ENCODE data around the gene RNF213.

RNF213 gene

DNA sequence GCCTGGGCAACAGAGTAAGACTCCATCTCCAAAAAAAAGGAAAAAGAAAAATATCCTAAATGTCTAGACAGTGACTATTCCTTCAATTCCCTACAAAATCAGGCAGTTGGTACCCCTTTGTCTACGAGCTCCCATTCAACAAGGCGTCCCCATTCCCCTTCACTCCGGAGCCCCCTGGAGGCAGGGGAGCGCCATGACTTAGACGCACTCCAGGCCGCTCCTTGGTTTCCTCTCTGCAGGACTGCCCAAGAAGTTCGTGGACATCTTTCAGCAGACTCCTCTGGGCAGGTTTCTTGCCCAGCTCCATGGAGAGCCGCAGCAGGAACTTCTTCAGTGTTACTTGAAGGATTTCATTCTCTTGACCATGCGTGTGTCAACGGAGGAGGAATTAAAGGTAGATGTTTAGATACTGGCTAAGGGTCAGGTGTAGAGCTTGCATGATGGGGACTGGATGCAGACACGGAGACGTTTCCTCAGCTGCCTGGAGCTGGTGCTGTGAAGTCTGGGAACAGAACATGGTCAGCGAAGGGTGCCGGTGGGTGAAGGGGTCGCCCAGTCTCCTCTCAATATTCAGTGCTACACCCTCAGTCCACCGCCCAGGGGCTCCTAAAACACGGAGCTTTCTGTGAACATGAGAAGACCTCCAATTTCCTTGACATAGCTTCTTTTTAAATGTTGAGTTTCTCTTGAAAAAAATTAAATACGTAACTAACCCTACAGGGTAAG is 101.0 kb downstream of the RNF213 start:
- H2BK5ac ChIP-seq (ENCODE audit: low read depth, low read length, poor library complexity), result no peak overlapping the region
- H3K4me2 ChIP-seq (ENCODE audit: low read length), result no peak overlapping the region
- no peak overlapping the region for H2BK120ac ChIP-seq (ENCODE audit: insufficient read depth, low read length, poor library complexity)
- no peak overlapping the region for H4K91ac ChIP-seq (ENCODE audit: low read depth, low read length)
- H3K18ac ChIP-seq (ENCODE audit: low read length), result no peak overlapping the region
- H3K14ac ChIP-seq (ENCODE audit: low read length), result no peak overlapping the region
- no peak overlapping the region for H3K27ac ChIP-seq (ENCODE audit: low read depth, low read length)
- H2BK12ac ChIP-seq (ENCODE audit: low read length), result no peak overlapping the region
- no peak overlapping the region for H3K23ac ChIP-seq (ENCODE audit: low read length)
- H3K9me3 ChIP-seq (ENCODE audit: insufficient read depth, low read depth, low read length), result no peaks in the 10 kb centered on the region
- H3K4ac ChIP-seq (ENCODE audit: low read depth, low read length), result no peak overlapping the region
- H3K36me3 ChIP-seq (ENCODE audit: control insufficient read depth in 1 of 2, insufficient read depth in 2 of 2, low read length in 2 of 2), result peaks cover 57 to 60% of the 10 kb centered on the region in 2 experiments
- H3K79me2 ChIP-seq (ENCODE audit: control insufficient read depth, insufficient read depth, low read length, poor library complexity), result no peaks in the 10 kb centered on the region
- DNase-seq, result peak in 1 of 2 donors; percentile 36
- H4K8ac ChIP-seq (ENCODE audit: low read depth, low read length), result no peak overlapping the region
- H3K4me1 ChIP-seq (ENCODE audit: control insufficient read depth in 1 of 2, insufficient read depth in 2 of 2, low read length in 2 of 2), result no peaks in the 10 kb centered on the region
- no peaks in the 10 kb centered on the region for H3K79me1 ChIP-seq (ENCODE audit: low read length)
- H4K12ac ChIP-seq (ENCODE audit: low read depth, low read length), result no peak overlapping the region
- no peaks in the 10 kb centered on the region for H3K27me3 ChIP-seq (ENCODE audit: insufficient read depth, low read length)
- no CpG with 5 or more reads among the region's 18 CpGs for WGBS (ENCODE audit: extremely low coverage, insufficient coverage, insufficient read length)
- H2AK5ac ChIP-seq (ENCODE audit: low read length), result no peak overlapping the region
- no peak overlapping the region for H3K9ac ChIP-seq (ENCODE audit: low read length)
- H2AFZ ChIP-seq (ENCODE audit: insufficient read depth, low read length, poor library complexity), result no peak overlapping the region
- no peak overlapping the region for H3K4me3 ChIP-seq (ENCODE audit: low read depth, low read length)

DNA sequence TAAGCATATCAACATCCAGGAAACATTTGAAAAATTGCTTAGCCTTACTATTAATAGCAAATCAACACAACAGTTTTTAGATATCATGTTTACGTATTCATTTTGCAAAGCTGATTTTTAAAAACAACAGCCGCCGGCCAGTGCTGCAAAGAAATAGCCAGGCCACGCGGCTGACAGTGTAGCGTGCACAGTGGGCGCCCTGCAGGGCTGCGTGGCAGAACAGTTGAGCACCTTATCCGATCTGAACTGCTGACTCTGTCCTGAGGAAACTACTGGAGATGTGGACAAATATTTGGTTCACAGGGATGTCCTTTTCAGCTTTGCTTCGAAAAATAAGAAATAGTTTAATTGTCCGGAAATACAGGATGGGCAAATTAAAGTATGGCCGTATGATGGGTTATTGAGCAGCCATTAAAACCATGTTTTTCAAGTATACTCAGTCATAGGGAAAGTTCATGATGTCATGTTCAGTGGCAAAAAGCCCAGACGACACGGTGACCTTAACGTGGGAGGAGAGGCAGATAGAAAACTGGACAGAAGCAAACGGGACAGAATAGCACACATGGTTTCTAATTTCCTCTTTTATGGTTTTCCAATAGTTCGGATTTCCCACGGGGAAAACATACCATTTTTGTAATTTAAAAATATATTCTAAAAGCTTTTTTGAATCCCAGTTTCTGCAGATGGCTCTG is 101.9 kb downstream of the RNF213 start:
- Histone ChIP-seq H3K27ac (ENCODE audit: low read depth, low read length) (no peak overlapping the region), H3K9ac (ENCODE audit: low read length) (no peak overlapping the region), H3K79me1 (ENCODE audit: low read length) (no peaks in the 10 kb centered on the region), H2BK5ac (ENCODE audit: low read depth, low read length, poor library complexity) (no peak overlapping the region), H3K14ac (ENCODE audit: low read length) (no peak overlapping the region), H3K4me3 (ENCODE audit: low read depth, low read length) (no peak overlapping the region), H4K8ac (ENCODE audit: low read depth, low read length) (no peak overlapping the region), H2AFZ (ENCODE audit: insufficient read depth, low read length, poor library complexity) (no peak overlapping the region), H3K4me2 (ENCODE audit: low read length) (no peak overlapping the region), H4K12ac (ENCODE audit: low read depth, low read length) (no peak overlapping the region), H2AK5ac (ENCODE audit: low read length) (no peak overlapping the region), H3K18ac (ENCODE audit: low read length) (no peak overlapping the region), H3K36me3 (ENCODE audit: control insufficient read depth in 1 of 2, insufficient read depth in 2 of 2, low read length in 2 of 2) (peaks cover 59 to 62% of the 10 kb centered on the region in 2 experiments), H3K23ac (ENCODE audit: low read length) (no peak overlapping the region), H3K9me3 (ENCODE audit: insufficient read depth, low read depth, low read length) (peaks cover under 1% of the 10 kb centered on the region), H3K4me1 (ENCODE audit: control insufficient read depth in 1 of 2, insufficient read depth in 2 of 2, low read length in 2 of 2) (no peaks in the 10 kb centered on the region), H3K27me3 (ENCODE audit: insufficient read depth, low read length) (no peaks in the 10 kb centered on the region), H2BK120ac (ENCODE audit: insufficient read depth, low read length, poor library complexity) (no peak overlapping the region), H2BK12ac (ENCODE audit: low read length) (no peak overlapping the region), H3K79me2 (ENCODE audit: control insufficient read depth, insufficient read depth, low read length, poor library complexity) (no peaks in the 10 kb centered on the region), H4K91ac (ENCODE audit: low read depth, low read length) (no peak overlapping the region), H3K4ac (ENCODE audit: low read depth, low read length) (no peak overlapping the region)
- DNase-seq, result no peak
- WGBS (ENCODE audit: extremely low coverage, insufficient coverage, insufficient read length), result no CpG with 5 or more reads among the region's 18 CpGs

DNA sequence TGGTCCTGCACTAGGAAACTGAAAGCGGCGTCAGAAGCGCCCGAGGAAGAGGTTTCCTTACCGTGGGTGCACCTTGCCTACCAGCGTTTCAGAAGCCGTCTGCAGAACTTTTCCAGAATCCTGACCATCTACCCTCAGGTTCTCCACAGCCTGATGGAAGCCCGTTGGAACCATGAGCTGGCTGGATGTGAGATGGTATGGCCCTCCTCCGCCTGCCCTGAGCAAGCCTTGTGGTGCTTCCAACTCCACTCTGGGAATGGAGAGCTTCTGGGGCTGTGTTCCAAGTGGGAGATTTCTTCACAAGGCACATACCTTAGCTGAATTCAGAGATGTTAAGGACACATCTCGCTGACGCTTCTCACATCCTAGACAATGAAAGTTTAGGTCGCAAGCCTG is 102.5 kb downstream of the RNF213 start:
- Histone ChIP-seq H2BK12ac (ENCODE audit: low read length) (no peak overlapping the region), H2BK5ac (ENCODE audit: low read depth, low read length, poor library complexity) (no peak overlapping the region), H2AK5ac (ENCODE audit: low read length) (no peak overlapping the region), H3K79me1 (ENCODE audit: low read length) (no peaks in the 10 kb centered on the region), H3K9me3 (ENCODE audit: insufficient read depth, low read depth, low read length) (peaks cover 1% of the 10 kb centered on the region), H3K79me2 (ENCODE audit: control insufficient read depth, insufficient read depth, low read length, poor library complexity) (no peaks in the 10 kb centered on the region), H3K4me2 (ENCODE audit: low read length) (no peak overlapping the region), H4K8ac (ENCODE audit: low read depth, low read length) (no peak overlapping the region), H3K23ac (ENCODE audit: low read length) (no peak overlapping the region), H3K4me3 (ENCODE audit: low read depth, low read length) (no peak overlapping the region), H3K36me3 (ENCODE audit: control insufficient read depth in 1 of 2, insufficient read depth in 2 of 2, low read length in 2 of 2) (peaks cover 61 to 64% of the 10 kb centered on the region in 2 experiments), H3K27me3 (ENCODE audit: insufficient read depth, low read length) (no peaks in the 10 kb centered on the region), H3K18ac (ENCODE audit: low read length) (no peak overlapping the region), H3K14ac (ENCODE audit: low read length) (no peak overlapping the region), H4K12ac (ENCODE audit: low read depth, low read length) (no peak overlapping the region), H3K27ac (ENCODE audit: low read depth, low read length) (no peak overlapping the region), H2AFZ (ENCODE audit: insufficient read depth, low read length, poor library complexity) (no peak overlapping the region), H3K4me1 (ENCODE audit: control insufficient read depth in 1 of 2, insufficient read depth in 2 of 2, low read length in 2 of 2) (no peaks in the 10 kb centered on the region), H4K91ac (ENCODE audit: low read depth, low read length) (no peak overlapping the region), H3K9ac (ENCODE audit: low read length) (no peak overlapping the region), H2BK120ac (ENCODE audit: insufficient read depth, low read length, poor library complexity) (no peak overlapping the region), H3K4ac (ENCODE audit: low read depth, low read length) (no peak overlapping the region)
- no peak for DNase-seq
- WGBS (ENCODE audit: extremely low coverage, insufficient coverage, insufficient read length), result no CpG with 5 or more reads among the region's 12 CpGs

DNA sequence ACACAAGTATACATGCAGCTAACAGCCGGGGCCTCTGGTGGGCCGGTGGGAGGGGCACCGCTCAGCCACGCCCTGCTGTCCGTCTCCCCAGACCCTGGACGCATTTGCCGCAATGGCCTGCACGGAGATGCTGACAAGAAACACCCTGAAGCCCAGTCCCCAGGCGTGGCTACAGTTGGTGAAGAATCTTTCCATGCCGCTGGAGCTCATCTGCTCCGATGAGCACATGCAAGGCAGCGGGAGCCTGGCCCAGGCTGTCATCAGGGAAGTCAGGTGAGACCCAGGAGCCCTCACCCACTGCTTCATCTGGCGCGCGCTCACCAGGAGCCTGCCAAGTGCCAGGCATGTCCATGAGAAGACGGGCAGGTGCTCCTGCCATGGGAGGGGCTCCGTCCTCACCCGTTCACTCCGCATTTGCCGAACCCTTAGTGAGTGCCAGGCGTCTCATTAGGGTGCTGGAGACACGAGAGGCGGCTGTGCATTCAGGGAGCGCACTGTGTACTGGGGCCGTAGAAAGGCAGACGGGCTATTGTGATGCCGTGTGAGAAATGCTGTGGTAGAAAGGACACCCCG is 103.0 kb downstream of the RNF213 start:
- no CpG with 5 or more reads among the region's 28 CpGs for WGBS (ENCODE audit: extremely low coverage, insufficient coverage, insufficient read length)
- no peak overlapping the region for H2AK5ac ChIP-seq (ENCODE audit: low read length)

More for the DNA sequence above, 103.0 kb downstream of the RNF213 start:
- Histone ChIP-seq H2BK5ac (ENCODE audit: low read depth, low read length, poor library complexity) (no peak overlapping the region), H3K4me3 (ENCODE audit: low read depth, low read length) (no peak overlapping the region), H3K36me3 (ENCODE audit: control insufficient read depth in 1 of 2, insufficient read depth in 2 of 2, low read length in 2 of 2) (peaks cover 59 to 61% of the 10 kb centered on the region in 2 experiments), H2AFZ (ENCODE audit: insufficient read depth, low read length, poor library complexity) (no peak overlapping the region), H3K27me3 (ENCODE audit: insufficient read depth, low read length) (no peaks in the 10 kb centered on the region), H3K9ac (ENCODE audit: low read length) (no peak overlapping the region), H3K4ac (ENCODE audit: low read depth, low read length) (no peak overlapping the region), H4K12ac (ENCODE audit: low read depth, low read length) (no peak overlapping the region), H3K27ac (ENCODE audit: low read depth, low read length) (no peak overlapping the region), H3K23ac (ENCODE audit: low read length) (no peak overlapping the region), H3K14ac (ENCODE audit: low read length) (no peak overlapping the region), H3K79me1 (ENCODE audit: low read length) (no peaks in the 10 kb centered on the region), H4K8ac (ENCODE audit: low read depth, low read length) (no peak overlapping the region), H2BK12ac (ENCODE audit: low read length) (no peak overlapping the region), H3K18ac (ENCODE audit: low read length) (no peak overlapping the region), H3K4me1 (ENCODE audit: control insufficient read depth in 1 of 2, insufficient read depth in 2 of 2, low read length in 2 of 2) (no peaks in the 10 kb centered on the region), H3K79me2 (ENCODE audit: control insufficient read depth, insufficient read depth, low read length, poor library complexity) (no peaks in the 10 kb centered on the region), H2BK120ac (ENCODE audit: insufficient read depth, low read length, poor library complexity) (no peak overlapping the region), H3K4me2 (ENCODE audit: low read length) (no peak overlapping the region), H3K9me3 (ENCODE audit: insufficient read depth, low read depth, low read length) (peaks cover 1% of the 10 kb centered on the region), H4K91ac (ENCODE audit: low read depth, low read length) (no peak overlapping the region)
- DNase-seq, result no peak
